HG03103 (cell line): ENCODE results near the gene LRCOL1.

Source experiments
- ATAC-seq: cut with Tn5 transposase; IDR thresholded peaks from one replicate; pipeline ENCODE4 v1.9.1; 2021; ENCODE audit warnings: low read depth; ENCODE audit not compliant: unreplicated experiment

Gene LRCOL1

GRCh38 chr12:132554845-132555630, 55.3 kb downstream of the LRCOL1 start:
- ATAC-seq: no peak
